MM.1S (cell line): Measurements from ENCODE around the gene PLEKHM1.

Experiments
- DNase-seq: peaks from one replicate; pipeline ENCODE4 v3.0.0-alpha.2; 2015
- H2AFZ ChIP-seq: fragments of 300-600 bp; sonication (generic); 2 replicates; pipeline ENCODE4 v1.6.0; 2016; ENCODE audit warnings: antibody characterized with exemption, low read length
- H3F3A ChIP-seq: fragments of 300-600 bp; sonication (generic); 2 replicates; pipeline ENCODE4 v1.6.1; 2016; ENCODE audit warnings: mild to moderate bottlenecking, antibody characterized with exemption, low read length, moderate library complexity, mixed read lengths; ENCODE audit not compliant: insufficient read depth
- H3K27ac ChIP-seq: fragments of 300-600 bp; sonication (generic); 2 replicates; pipeline ENCODE4 v1.5.1; 2016; ENCODE audit warnings: mild to moderate bottlenecking, low read length
- H3K27me3 ChIP-seq: fragments of 300-600 bp; sonication (generic); replicated peaks from 2 replicates; pipeline ENCODE4 v1.6.0; 2016; ENCODE audit warnings: low read length; ENCODE audit not compliant: insufficient read depth
- H3K36me3 ChIP-seq: fragments of 300-600 bp; sonication (generic); replicated peaks from 2 replicates; pipeline ENCODE4 v1.6.1; 2016; ENCODE audit warnings: mild to moderate bottlenecking, low read length, mixed read lengths; ENCODE audit not compliant: insufficient read depth
- H3K4me1 ChIP-seq: fragments of 300-600 bp; sonication (generic); 2 replicates; pipeline ENCODE4 v1.6.1; 2016; ENCODE audit warnings: low read length, mixed read lengths
- H3K4me2 ChIP-seq: fragments of 300-600 bp; sonication (generic); 2 replicates; pipeline ENCODE4 v1.6.0; 2016; ENCODE audit warnings: low read depth, low read length
- H3K4me3 ChIP-seq: fragments of 300-600 bp; sonication (generic); 2 replicates; pipeline ENCODE4 v1.5.1; 2016; ENCODE audit warnings: low read length, mixed read lengths
- H3K79me2 ChIP-seq: fragments of 300-600 bp; sonication (generic); 2 replicates; pipeline ENCODE4 v1.6.1; 2016; ENCODE audit warnings: mixed run types, low read length, mixed read lengths
- H3K9ac ChIP-seq: fragments of 300-600 bp; sonication (generic); 2 replicates; pipeline ENCODE4 v1.6.1; 2016; ENCODE audit warnings: low read length, mixed read lengths
- H3K9me2 ChIP-seq: fragments of 300-600 bp; sonication (generic); replicated peaks from 2 replicates; pipeline ENCODE4 v1.6.1; 2016; ENCODE audit warnings: mild to moderate bottlenecking, low read length, mixed read lengths; ENCODE audit not compliant: insufficient read depth
- H3K9me3 ChIP-seq: fragments of 300-600 bp; sonication (generic); replicated peaks from 2 replicates; pipeline ENCODE4 v1.6.1; 2016; ENCODE audit warnings: mild to moderate bottlenecking, low read length, mixed read lengths; ENCODE audit not compliant: insufficient read depth
- H4K20me1 ChIP-seq: fragments of 300-600 bp; sonication (generic); 2 replicates; pipeline ENCODE4 v1.6.1; 2016; ENCODE audit warnings: mild to moderate bottlenecking, low read length, moderate library complexity, mixed read lengths; ENCODE audit not compliant: insufficient read depth
- EZH2 ChIP-seq: fragments of 300-600 bp; sonication (generic); optimal IDR thresholded peaks from 2 replicates; pipeline ENCODE3; 2017; ENCODE audit warnings: low read depth, mild to moderate bottlenecking, antibody characterized with exemption, low read length, mixed read lengths
- EZH2phosphoT487 ChIP-seq: fragments of 300-600 bp; sonication (generic); IDR thresholded peaks from 2 replicates; pipeline ENCODE4 v1.6.1; 2018; ENCODE audit warnings: antibody characterized with exemption, low read length
- TF ChIP-seq, protein P1 (sequence below): fragments of 300-600 bp; sonication (generic); IDR thresholded peaks from 2 replicates; pipeline ENCODE4 v1.5.1; 2016; ENCODE audit warnings: antibody characterized with exemption, low read length, mixed read lengths

The PLEKHM1 gene

DNA sequence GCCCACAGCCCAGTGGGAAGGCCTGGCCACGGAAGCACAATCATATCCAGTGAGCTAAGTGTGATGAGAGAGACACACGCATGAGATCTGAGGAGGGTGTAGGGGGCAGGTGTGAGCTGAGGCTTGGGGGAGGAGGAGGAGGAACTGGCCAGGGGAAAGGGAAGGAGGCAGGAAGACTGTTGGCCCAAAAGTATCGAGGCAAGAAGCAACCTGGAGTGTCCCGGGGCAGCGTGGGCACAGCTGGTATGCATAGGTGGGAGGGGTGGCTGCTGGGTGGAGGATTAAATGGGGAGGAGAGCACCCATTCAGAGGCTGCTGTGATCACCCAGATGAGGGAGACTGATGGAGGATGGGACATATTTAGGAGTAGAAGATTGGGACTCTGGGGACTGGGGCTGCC lies 99.2 kb downstream of the PLEKHM1 start:
- Histone ChIP-seq H3K4me3 (no peak overlapping the region), H3K27me3 (no peaks in the 10 kb centered on the region)
- TF ChIP-seq, protein P1, sequence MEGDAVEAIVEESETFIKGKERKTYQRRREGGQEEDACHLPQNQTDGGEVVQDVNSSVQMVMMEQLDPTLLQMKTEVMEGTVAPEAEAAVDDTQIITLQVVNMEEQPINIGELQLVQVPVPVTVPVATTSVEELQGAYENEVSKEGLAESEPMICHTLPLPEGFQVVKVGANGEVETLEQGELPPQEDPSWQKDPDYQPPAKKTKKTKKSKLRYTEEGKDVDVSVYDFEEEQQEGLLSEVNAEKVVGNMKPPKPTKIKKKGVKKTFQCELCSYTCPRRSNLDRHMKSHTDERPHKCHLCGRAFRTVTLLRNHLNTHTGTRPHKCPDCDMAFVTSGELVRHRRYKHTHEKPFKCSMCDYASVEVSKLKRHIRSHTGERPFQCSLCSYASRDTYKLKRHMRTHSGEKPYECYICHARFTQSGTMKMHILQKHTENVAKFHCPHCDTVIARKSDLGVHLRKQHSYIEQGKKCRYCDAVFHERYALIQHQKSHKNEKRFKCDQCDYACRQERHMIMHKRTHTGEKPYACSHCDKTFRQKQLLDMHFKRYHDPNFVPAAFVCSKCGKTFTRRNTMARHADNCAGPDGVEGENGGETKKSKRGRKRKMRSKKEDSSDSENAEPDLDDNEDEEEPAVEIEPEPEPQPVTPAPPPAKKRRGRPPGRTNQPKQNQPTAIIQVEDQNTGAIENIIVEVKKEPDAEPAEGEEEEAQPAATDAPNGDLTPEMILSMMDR = no peak
- TF ChIP-seq EZH2phosphoT487 (no peak), EZH2 (no peak)

DNA sequence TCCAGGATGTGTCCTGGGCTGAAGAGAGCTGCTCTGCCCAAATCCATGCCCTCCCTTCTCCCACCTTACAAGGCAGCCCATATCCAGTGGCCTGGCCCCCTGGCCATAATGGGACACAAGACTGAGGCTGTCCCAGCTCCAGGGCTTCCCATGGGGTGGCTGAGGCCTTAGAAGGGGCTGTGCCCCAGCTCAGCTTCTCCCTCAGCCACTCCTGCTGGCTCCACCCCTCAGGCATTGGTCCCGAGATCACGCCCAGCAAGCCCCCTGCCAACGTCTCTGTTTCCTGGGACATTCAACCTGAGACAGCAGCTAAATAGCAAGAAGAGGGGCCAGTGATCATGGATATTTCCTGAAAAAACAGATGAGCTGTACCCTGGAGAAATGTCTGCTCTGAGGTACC lies 101.2 kb downstream of the PLEKHM1 start:
- H3K79me2 ChIP-seq = no peaks in the 10 kb centered on the region
- DNase-seq = no peak
- H3K9ac ChIP-seq = no peak overlapping the region
- no peak overlapping the region for H3K27ac ChIP-seq
- H3K36me3 ChIP-seq = no peaks in the 10 kb centered on the region
- H3K9me3 ChIP-seq = no peaks in the 10 kb centered on the region
- H3K4me3 ChIP-seq = no peak overlapping the region
- TF ChIP-seq, protein P1 = no peak
- TF ChIP-seq EZH2phosphoT487 = no peak
- no peak for TF ChIP-seq EZH2
- H2AFZ ChIP-seq = no peak overlapping the region
- H3K4me2 ChIP-seq = no peak overlapping the region
- H4K20me1 ChIP-seq = no peaks in the 10 kb centered on the region
- H3K9me2 ChIP-seq = no peaks in the 10 kb centered on the region
- no peaks in the 10 kb centered on the region for H3F3A ChIP-seq
- H3K27me3 ChIP-seq = no peaks in the 10 kb centered on the region
- H3K4me1 ChIP-seq = 0 out of 2 replicates have a peak, but pooled peaks cover 3% of the 10 kb centered on the region

More for the DNA sequence above, 99.2 kb downstream of the PLEKHM1 start:
- no peaks in the 10 kb centered on the region for H4K20me1 ChIP-seq
- H3K9me2 ChIP-seq = no peaks in the 10 kb centered on the region
- no peaks in the 10 kb centered on the region for H3K79me2 ChIP-seq
- no peaks in the 10 kb centered on the region for H3K36me3 ChIP-seq
- no peaks in the 10 kb centered on the region for H3F3A ChIP-seq
- no peak overlapping the region for H3K9ac ChIP-seq
- no peak overlapping the region for H2AFZ ChIP-seq
- no peak overlapping the region for H3K4me2 ChIP-seq
- no peaks in the 10 kb centered on the region for H3K9me3 ChIP-seq
- no peaks in the 10 kb centered on the region for H3K4me1 ChIP-seq
- no peak overlapping the region for H3K27ac ChIP-seq
- no peak for DNase-seq

GRCh38 chr17:45388604-45389325 lies 101.8 kb downstream of the PLEKHM1 start:
- no peaks in the 10 kb centered on the region for H3K79me2 ChIP-seq
- no peaks in the 10 kb centered on the region for H4K20me1 ChIP-seq
- no peaks in the 10 kb centered on the region for H3F3A ChIP-seq
- TF ChIP-seq EZH2phosphoT487 (no peak), EZH2 (no peak)
- TF ChIP-seq, protein P1 = no peak
- no peak for DNase-seq
- no peaks in the 10 kb centered on the region for H3K27me3 ChIP-seq
- H3K4me1 ChIP-seq = 0 out of 2 replicates have a peak, but pooled peaks cover 3% of the 10 kb centered on the region
- H2AFZ ChIP-seq = no peak overlapping the region
- H3K27ac ChIP-seq = no peak overlapping the region
- H3K4me2 ChIP-seq = no peak overlapping the region
- H3K9me3 ChIP-seq = no peaks in the 10 kb centered on the region
- H3K9me2 ChIP-seq = no peaks in the 10 kb centered on the region
- H3K36me3 ChIP-seq = no peaks in the 10 kb centered on the region
- H3K4me3 ChIP-seq = no peak overlapping the region
- H3K9ac ChIP-seq = no peak overlapping the region
